VCaP (cell line): Measurements from ENCODE around the gene POM121.
"Not testable (repeated sequence)": the region's sequence is repeated elsewhere in the genome, so short reads cannot be mapped to it uniquely, and the experiment has no call there.

ENCODE experiments used
- H3K27ac ChIP-seq: fragments of 450-650 bp; 2 replicates; pipeline ENCODE4 v1.5.1; 2017
- TF ChIP-seq, protein P1 (sequence below): fragments of 450-650 bp; conservative IDR thresholded peaks from 2 replicates; pipeline ENCODE4 v1.5.1; 2017; ENCODE audit warnings: mild to moderate bottlenecking, moderate library complexity

The POM121 gene

DNA sequence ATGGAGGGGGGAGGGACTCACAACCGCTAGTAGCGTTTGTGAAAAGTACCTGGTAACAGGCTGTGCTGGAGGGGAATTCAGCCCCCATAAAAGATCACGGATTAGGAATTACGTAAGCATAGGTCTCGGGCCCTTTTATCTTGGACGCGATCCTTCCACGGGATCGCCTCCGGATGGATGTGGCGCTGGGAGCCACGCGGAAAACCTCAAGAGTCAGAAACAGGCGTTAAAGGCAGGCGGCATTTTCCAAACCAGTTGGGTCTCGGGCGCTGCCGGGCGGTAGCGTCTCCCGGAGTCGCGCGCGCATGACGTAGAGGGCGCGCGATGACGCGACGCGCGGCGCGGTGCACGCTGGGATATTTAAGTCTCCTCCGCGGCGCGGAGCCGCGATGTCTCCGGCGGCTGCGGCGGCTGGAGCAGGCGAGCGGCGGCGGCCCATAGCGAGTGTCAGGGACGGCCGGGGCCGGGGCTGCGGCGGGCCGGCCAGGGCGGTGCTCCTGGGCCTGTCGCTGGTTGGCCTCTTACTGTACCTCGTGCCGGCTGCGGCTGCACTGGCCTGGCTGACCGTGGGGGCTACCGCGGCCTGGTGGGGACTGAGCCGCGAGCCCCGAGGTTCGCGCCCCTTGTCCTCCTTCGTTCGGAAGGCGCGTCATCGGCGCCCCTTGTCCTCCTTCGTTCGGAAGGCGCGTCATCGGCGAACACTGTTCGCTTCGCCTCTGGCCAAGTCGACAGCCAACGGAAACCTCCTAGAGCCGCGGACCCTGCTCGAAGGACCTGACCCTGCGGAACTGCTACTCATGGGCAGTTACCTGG lies at the start of gene POM121:
POM121 (plus strand) TSS at position 363 of the 813 bp plus-strand sequence; CDS start at position 390, 27 bp downstream.
- TF ChIP-seq, protein P1, sequence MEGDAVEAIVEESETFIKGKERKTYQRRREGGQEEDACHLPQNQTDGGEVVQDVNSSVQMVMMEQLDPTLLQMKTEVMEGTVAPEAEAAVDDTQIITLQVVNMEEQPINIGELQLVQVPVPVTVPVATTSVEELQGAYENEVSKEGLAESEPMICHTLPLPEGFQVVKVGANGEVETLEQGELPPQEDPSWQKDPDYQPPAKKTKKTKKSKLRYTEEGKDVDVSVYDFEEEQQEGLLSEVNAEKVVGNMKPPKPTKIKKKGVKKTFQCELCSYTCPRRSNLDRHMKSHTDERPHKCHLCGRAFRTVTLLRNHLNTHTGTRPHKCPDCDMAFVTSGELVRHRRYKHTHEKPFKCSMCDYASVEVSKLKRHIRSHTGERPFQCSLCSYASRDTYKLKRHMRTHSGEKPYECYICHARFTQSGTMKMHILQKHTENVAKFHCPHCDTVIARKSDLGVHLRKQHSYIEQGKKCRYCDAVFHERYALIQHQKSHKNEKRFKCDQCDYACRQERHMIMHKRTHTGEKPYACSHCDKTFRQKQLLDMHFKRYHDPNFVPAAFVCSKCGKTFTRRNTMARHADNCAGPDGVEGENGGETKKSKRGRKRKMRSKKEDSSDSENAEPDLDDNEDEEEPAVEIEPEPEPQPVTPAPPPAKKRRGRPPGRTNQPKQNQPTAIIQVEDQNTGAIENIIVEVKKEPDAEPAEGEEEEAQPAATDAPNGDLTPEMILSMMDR: no peak
- peak within 1 kb of the TSS; percentile 82 for H3K27ac ChIP-seq

DNA sequence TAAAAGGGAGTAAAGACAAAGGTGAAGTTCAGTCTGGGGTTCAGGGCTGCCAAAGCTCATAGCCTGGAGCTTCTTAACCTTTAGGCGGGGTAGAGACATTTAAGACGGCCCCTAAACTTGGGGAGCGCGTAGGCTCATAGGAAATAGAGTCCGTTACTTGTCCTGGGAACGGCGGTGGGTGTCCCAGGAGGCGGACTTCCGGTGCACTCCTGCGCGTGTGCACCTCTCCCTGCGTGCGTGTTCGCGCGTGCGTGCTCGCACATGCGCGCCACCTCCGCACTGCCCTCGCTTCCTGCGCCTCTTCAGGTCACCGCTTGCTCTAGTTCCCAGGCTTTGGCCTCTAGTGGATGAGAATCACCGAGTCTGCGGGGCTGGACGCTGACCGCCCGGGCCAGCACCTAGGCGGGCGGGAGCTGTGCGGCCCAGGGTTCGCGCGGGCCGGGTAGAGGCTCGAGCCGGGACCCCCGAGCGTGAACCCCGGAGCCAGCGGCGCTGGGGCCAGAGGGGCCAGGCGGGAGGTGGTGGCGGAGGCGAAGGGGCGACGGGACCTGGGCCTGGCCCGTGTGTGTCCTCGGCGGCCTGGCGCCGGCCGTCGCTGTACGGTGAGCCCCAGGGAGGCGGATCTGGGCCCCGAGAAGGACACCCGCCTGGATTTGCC lies 45.7 kb upstream of the POM121 start:
- H3K27ac ChIP-seq: peak overlapping the region; percentile 91
- TF ChIP-seq, protein P1: peak; percentile 23; the same call in 1 of the 2 replicates

DNA sequence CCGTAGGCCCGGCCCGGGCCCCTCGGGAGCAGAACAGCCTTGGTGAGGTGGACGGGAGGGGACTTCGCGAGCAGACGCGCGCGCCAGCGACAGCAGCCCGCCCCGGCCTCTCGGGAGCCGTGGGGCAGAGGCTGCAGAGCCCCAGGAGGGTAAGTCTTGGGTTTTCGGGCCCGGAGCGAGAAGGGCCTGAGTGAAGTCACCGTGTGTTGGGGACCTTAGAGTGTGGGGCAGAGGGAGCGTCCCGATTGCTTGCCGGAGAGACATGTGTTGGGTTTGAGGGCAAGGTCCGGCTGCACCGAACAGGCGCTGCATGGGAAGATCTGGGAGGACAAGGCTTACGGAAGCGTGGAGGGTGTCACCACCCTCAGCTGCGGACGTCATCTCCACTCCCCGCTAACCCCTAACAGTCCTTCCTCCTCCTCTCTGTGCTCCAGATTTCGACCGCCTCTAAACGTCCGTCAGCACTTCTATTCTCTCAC lies 45.1 kb upstream of the POM121 start:
- peak overlapping the region; percentile 91 for H3K27ac ChIP-seq

DNA sequence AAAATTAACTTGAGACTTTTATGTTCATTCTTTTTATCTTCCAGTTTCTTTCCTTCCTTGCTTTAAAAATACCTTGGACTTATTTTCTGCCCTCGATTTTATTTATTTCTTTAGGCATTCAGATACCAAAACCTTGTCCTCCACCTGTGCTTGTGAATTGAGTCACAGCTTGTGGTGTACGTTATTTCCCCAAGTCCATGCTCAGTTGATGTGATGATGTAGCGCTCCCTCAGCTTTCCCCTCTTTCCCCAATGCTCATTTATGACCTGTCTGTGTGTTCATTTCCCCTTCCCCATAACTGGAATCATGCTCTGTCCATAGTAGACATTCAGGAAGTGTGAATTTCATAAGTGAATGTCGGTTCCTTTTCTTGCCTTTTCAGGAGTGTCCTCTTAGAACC lies 33.1 kb upstream of the POM121 start:
- not testable (repeated sequence) for H3K27ac ChIP-seq

DNA sequence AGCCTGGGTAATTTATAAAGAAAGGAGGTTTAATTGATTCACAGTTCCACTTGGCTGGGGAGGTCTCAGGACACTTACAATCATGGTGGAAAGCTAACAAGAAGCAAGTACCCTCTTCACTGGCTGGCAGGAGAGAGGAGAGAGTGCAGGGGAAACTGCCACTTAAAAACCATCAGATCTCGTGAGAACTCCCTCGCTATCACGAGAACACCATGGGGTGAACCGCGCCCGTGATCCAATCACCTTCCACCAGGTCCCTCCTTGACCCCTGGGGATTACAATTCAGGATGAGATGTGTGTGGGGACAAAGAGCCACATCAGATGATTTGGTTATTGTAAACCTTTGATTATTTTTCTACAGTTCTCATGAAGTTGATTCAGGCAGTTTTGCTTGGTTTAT lies 20.2 kb upstream of the POM121 start:
- H3K27ac ChIP-seq: not testable (repeated sequence)

DNA sequence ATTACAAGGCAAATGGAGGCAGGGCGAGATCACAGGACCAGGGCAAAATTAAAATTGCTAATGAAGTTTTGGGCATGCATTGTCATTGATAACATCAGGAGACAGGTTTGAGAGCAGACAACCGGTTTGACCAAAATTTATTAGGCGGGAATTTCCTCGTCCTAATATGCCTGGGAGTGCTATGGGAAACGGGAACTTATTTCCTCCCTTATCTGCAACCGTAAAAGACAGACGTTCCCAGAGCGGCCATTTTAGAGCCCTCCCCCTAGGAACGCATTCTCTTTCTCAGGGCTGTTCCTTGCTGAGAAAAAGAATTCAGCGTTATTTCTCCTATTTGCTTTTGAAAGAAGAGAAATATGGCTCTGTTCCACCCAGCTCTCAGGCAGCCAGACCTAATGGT lies 16.5 kb upstream of the POM121 start:
- not testable (repeated sequence) for H3K27ac ChIP-seq

DNA sequence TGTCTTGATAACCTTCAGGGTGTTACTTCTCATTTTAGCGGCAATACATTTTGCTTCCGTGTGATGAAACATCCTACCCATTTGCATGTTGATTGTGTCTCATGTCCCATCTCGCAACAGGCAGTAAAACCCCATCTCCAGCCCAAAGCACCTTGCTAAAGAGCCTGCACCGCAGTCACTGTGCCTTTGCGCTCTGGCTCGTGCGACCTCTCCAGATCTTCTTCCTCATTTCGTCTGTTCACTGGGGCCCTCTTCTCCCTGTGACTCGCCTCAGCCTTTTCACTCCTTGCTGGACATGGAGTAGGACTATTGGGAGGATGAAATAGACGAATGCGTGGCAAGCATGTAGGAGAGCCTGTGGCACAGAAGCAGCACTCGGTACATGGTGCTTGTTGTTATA lies 13.5 kb upstream of the POM121 start:
- not testable (repeated sequence) for H3K27ac ChIP-seq

DNA sequence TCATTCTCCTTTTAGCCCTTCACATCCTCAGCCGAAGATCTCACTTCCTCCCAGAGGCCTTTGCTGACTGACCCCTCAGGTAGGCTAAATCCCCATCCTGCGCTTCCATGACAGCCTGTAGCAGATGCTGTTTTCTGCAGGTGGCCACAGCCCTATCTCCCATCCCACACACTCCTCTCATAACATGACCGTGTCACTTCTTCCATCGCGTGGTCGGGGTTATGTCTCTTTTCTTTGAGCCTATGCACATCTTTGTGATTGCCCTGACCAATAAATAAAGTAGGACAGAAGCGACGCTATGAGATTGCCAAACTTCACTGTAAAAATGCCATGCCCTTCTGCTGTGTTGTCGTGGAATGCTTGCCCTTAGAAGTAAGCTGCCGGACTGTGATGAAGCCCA lies 11.1 kb upstream of the POM121 start:
- not testable (repeated sequence) for H3K27ac ChIP-seq

DNA sequence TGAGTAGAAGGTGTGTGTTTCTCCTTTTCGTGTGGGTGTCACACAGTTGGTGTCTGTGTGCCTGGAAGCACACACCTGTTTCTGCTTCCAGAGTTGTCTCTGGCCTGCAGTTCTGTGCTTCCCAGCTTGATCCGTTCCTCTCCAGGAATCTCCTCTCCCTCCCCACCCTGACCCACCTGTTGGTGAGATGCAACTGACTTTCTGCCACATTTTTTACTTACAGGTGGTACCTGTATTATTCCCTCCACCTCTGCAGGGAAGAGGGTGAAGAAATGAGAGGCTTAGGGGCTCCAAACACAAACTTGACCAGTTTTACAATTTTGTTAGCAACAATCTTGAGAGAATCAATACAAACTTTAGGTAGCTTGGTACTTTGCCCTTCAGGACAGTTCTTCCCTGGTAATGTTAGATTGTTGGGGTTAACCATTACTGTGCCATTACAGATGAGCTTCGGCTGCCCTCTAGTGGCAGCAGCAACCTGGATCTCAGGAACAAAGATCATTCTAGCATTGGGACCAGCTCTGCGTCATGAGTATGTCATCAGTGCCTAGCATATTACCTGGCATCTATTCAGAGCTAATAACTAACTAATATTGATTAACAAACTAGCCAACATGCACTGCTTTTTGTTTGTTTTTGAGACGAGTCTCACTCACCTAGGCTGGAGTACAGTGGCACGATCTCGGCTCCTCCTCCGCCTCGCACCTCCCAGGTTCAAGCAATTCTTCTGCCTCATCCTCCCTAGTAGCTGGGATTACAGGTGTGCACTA lies 10.0 kb upstream of the POM121 start:
- TF ChIP-seq, protein P1: peak; percentile 90
- peak overlapping the region; percentile 55; the same call in 1 of the 2 replicates for H3K27ac ChIP-seq

DNA sequence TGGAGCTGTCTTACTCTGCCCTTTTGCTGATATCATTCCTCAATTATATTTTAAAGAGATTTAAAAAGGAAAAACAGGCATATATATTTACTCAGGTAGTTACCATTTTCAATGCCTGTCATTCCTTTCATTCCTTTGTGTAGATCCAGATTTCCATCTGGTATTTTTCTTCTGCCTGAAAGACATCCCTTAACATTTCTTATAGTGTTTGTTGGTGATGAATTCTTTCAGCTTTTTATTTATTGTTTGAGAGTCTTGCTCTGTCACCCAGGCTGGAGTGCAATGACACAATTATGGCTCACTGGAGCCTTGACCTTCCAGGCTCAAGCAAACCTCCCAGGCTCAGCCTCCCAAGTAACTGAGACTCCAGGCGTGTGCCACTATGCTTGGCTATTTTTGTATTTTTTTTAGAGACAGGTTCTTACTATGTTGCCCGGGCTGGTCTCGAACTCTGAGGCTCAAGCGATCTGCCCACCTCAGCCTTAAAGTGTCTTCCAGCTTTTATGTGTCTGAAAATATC lies 5.6 kb upstream of the POM121 start:
- TF ChIP-seq, protein P1: no peak
- peak overlapping the region; percentile 55 for H3K27ac ChIP-seq
